GM23338 (cell line): ENCODE results near the gene SPCS2. TPM values are rescaled to one million over a fixed set of nuclear protein-coding genes. Genes with fewer than 3 reads are reported as not detected.

Experiments
- ATAC-seq: fragments of 200-7000 bp; cut with Tn5 transposase; 3 replicates; pipeline ENCODE4 v1.9.1; 2020
- DNase-seq: peaks from one replicate; pipeline ENCODE4 v3.0.0-alpha.2; 2015; ENCODE audit warnings: low spot score
- H2AFZ ChIP-seq: fragments of 200-600 bp; sonication (generic); 2 replicates; pipeline ENCODE4 v1.8.0; 2016; ENCODE audit warnings: antibody characterized with exemption, mild to moderate bottlenecking, moderate library complexity
- H3F3A ChIP-seq: fragments of 200-600 bp; sonication (generic); replicated peaks from 2 replicates; pipeline ENCODE4 v1.8.0; 2017; ENCODE audit warnings: antibody characterized with exemption, mixed run types, low read depth
- H3K27ac ChIP-seq: fragments of 200-600 bp; sonication (generic); 2 replicates; pipeline ENCODE4 v1.6.1; 2016; ENCODE audit warnings: low read depth
- H3K27me3 ChIP-seq: fragments of 200-600 bp; sonication (generic); 2 replicates; pipeline ENCODE4 v1.8.0; 2016; ENCODE audit warnings: mild to moderate bottlenecking, mixed run types, moderate library complexity; ENCODE audit not compliant: insufficient read depth
- H3K36me3 ChIP-seq: fragments of 200-600 bp; sonication (generic); 2 replicates; pipeline ENCODE4 v1.8.0; 2016; ENCODE audit warnings: mild to moderate bottlenecking; ENCODE audit not compliant: insufficient read depth
- H3K4me1 ChIP-seq: fragments of 200-600 bp; sonication (generic); 2 replicates; pipeline ENCODE4 v1.8.0; 2016; ENCODE audit warnings: mild to moderate bottlenecking, moderate library complexity; ENCODE audit not compliant: insufficient read depth
- H3K4me2 ChIP-seq: fragments of 200-600 bp; sonication (generic); 2 replicates; pipeline ENCODE4 v1.7.1; 2017; ENCODE audit warnings: mixed run types
- H3K4me3 ChIP-seq: fragments of 200-600 bp; sonication (generic); 2 replicates; pipeline ENCODE4 v1.6.1; 2016; ENCODE audit warnings: mixed run types
- H3K79me2 ChIP-seq: fragments of 200-600 bp; sonication (generic); replicated peaks from 2 replicates; pipeline ENCODE4 v1.8.0; 2017; ENCODE audit warnings: mild to moderate bottlenecking; ENCODE audit not compliant: insufficient read depth
- H3K9me2 ChIP-seq: fragments of 200-600 bp; sonication (generic); 2 replicates; pipeline ENCODE4 v1.8.0; 2017; ENCODE audit not compliant: insufficient read depth
- H4K20me1 ChIP-seq: fragments of 200-600 bp; sonication (generic); replicated peaks from 2 replicates; pipeline ENCODE4 v1.8.0; 2017; ENCODE audit warnings: mild to moderate bottlenecking; ENCODE audit not compliant: insufficient read depth
- H3K27ac Mint-ChIP-seq: 2 replicates; pipeline ENCODE4 v1.8.0; 2020; ENCODE audit warnings: inconsistent platforms, mild to moderate bottlenecking, moderate library complexity, mixed read lengths
- H3K27me3 Mint-ChIP-seq: 3 replicates; pipeline ENCODE4 v1.8.0; 2022; ENCODE audit warnings: low read depth, mild to moderate bottlenecking, moderate library complexity, mixed read lengths, inconsistent platforms; ENCODE audit not compliant: insufficient read depth, poor library complexity
- H3K36me3 Mint-ChIP-seq: 3 replicates; pipeline ENCODE4 v1.8.0; 2021; ENCODE audit warnings: low read depth, mild to moderate bottlenecking, inconsistent platforms, moderate library complexity, mixed read lengths
- H3K4me1 Mint-ChIP-seq: 3 replicates; pipeline ENCODE4 v1.8.0; 2020; ENCODE audit warnings: mild to moderate bottlenecking, inconsistent platforms, mixed read lengths
- H3K4me3 Mint-ChIP-seq: 3 replicates; pipeline ENCODE4 v1.8.0; 2021; ENCODE audit warnings: moderate library complexity, mild to moderate bottlenecking, inconsistent platforms, mixed read lengths
- H3K9me3 Mint-ChIP-seq: 3 replicates; pipeline ENCODE4 v1.8.0; 2020; ENCODE audit warnings: moderate library complexity, mild to moderate bottlenecking, inconsistent platforms, mixed read lengths
- CREB1 ChIP-seq: fragments of 250-450 bp; sonication (Bioruptor Pico); IDR thresholded peaks from 2 replicates; pipeline ENCODE4 v1.5.0; 2020; ENCODE audit warnings: low read depth, mild to moderate bottlenecking, moderate library complexity
- CTCF ChIP-seq, 2 experiments: fragments of 200-600 bp in 1 of 2; sonication (generic) in 1 of 2; conservative IDR thresholded peaks; 2 replicates each; pipeline versions ENCODE4 v1.5.1 to v1.6.1; 2016 to 2017; ENCODE audit warnings: antibody characterized with exemption in 2 of 2, low read depth in 2 of 2, mild to moderate bottlenecking in 2 of 2, moderate library complexity in 1 of 2
- ETS1 ChIP-seq: IDR thresholded peaks from 2 replicates; pipeline ENCODE4 v1.6.1; 2016; ENCODE audit warnings: antibody characterized with exemption
- EZH2 ChIP-seq: fragments of 200-600 bp; sonication (generic); IDR thresholded peaks from one replicate; pipeline ENCODE4 v1.8.0; 2017; ENCODE audit warnings: antibody characterized with exemption, mild to moderate bottlenecking, low read depth; ENCODE audit not compliant: unreplicated experiment
- EZH2phosphoT487 ChIP-seq: fragments of 200-600 bp; sonication (generic); IDR thresholded peaks from one replicate; pipeline ENCODE4 v1.8.1; 2018; ENCODE audit warnings: antibody characterized with exemption; ENCODE audit not compliant: unreplicated experiment
- JUNB ChIP-seq: IDR thresholded peaks from one replicate; pipeline ENCODE4 v1.6.1; 2016; ENCODE audit warnings: antibody characterized with exemption; ENCODE audit not compliant: unreplicated experiment
- NANOG ChIP-seq: IDR thresholded peaks from 2 replicates; pipeline ENCODE4 v1.6.1; 2016; ENCODE audit warnings: antibody characterized with exemption, borderline replicate concordance
- POLR2AphosphoS5 ChIP-seq: IDR thresholded peaks from 2 replicates; pipeline ENCODE4 v1.6.1; 2016; ENCODE audit warnings: antibody characterized with exemption, low read depth
- REST ChIP-seq: IDR thresholded peaks from one replicate; pipeline ENCODE4 v1.6.1; 2018; ENCODE audit warnings: antibody characterized with exemption; ENCODE audit not compliant: unreplicated experiment
- STAT1 ChIP-seq: IDR thresholded peaks from one replicate; pipeline ENCODE4 v1.6.1; 2016; ENCODE audit warnings: antibody characterized with exemption; ENCODE audit not compliant: unreplicated experiment
- ZNF114 ChIP-seq: fragments of 250-450 bp; sonication (Bioruptor Pico); IDR thresholded peaks from 2 replicates; pipeline ENCODE4 v1.5.0; 2020; ENCODE audit warnings: mild to moderate bottlenecking, moderate library complexity
- ZNF331 ChIP-seq: fragments of 250-450 bp; sonication (Bioruptor Pico); IDR thresholded peaks from 2 replicates; pipeline ENCODE4 v1.5.0; 2020; ENCODE audit warnings: low read depth, mild to moderate bottlenecking, moderate library complexity
- polyA plus RNA-seq: library from polyadenylated mRNA; unstranded; fragments of >200 nt; fragmentation: Nextera tagmentation; extraction: Ambion mirVana; gene quantifications from 2 replicates; pipeline ENCODE4 v1.2.1, GENCODE V29; 2016
- total RNA-seq: library from RNA; depleted of rRNA; stranded (reverse); fragments of >200 nt; shearing (Covaris generic); gene quantifications from 2 replicates; pipeline ENCODE4 v1.2.3, GENCODE V29; 2014
- TF ChIP-seq, protein P1 (sequence below): fragments of 250-450 bp; sonication (Bioruptor Pico); IDR thresholded peaks from 2 replicates; pipeline ENCODE4 v1.5.0; 2020; ENCODE audit warnings: mild to moderate bottlenecking, moderate library complexity

SPCS2 gene
- total and polyA plus RNA-seq, 2 experiments from 2014 or later = 115 to 334 TPM

- Histone ChIP-seq H3K4me3 (no peak overlapping the region), H3F3A (no peaks in the 10 kb centered on the region), H3K4me2 (no peak overlapping the region), H4K20me1 (no peaks in the 10 kb centered on the region), H3K36me3 (no peaks in the 10 kb centered on the region), H3K27ac (no peak overlapping the region), H3K79me2 (no peaks in the 10 kb centered on the region), H2AFZ (no peak overlapping the region), H3K9me2 (no peaks in the 10 kb centered on the region), H3K27me3 (no peaks in the 10 kb centered on the region), H3K4me1 (no peaks in the 10 kb centered on the region)
- no peak for ATAC-seq
- Mint-ChIP-seq H3K36me3 (no peaks in the 10 kb centered on the region), H3K27me3 (peaks cover 1% of the 10 kb centered on the region), H3K9me3 (no peaks in the 10 kb centered on the region), H3K27ac (no peak overlapping the region), H3K4me3 (no peak overlapping the region), H3K4me1 (no peaks in the 10 kb centered on the region)
- no peak for DNase-seq
- TF ChIP-seq EZH2phosphoT487 (no peak), EZH2 (no peak), REST (no peak), ZNF114 (CRISPR knock-in tag) (no peak), ZNF331 (no peak), CTCF (conservative IDR thresholded peaks at IDR 0.05; ENCODE audit: low read depth in 2 of 2) (no peak), ETS1 (no peak), STAT1 (no peak), CREB1 (CRISPR knock-in tag) (no peak), JUNB (no peak), POLR2AphosphoS5 (no peak), NANOG (no peak)
- TF ChIP-seq, protein P1, sequence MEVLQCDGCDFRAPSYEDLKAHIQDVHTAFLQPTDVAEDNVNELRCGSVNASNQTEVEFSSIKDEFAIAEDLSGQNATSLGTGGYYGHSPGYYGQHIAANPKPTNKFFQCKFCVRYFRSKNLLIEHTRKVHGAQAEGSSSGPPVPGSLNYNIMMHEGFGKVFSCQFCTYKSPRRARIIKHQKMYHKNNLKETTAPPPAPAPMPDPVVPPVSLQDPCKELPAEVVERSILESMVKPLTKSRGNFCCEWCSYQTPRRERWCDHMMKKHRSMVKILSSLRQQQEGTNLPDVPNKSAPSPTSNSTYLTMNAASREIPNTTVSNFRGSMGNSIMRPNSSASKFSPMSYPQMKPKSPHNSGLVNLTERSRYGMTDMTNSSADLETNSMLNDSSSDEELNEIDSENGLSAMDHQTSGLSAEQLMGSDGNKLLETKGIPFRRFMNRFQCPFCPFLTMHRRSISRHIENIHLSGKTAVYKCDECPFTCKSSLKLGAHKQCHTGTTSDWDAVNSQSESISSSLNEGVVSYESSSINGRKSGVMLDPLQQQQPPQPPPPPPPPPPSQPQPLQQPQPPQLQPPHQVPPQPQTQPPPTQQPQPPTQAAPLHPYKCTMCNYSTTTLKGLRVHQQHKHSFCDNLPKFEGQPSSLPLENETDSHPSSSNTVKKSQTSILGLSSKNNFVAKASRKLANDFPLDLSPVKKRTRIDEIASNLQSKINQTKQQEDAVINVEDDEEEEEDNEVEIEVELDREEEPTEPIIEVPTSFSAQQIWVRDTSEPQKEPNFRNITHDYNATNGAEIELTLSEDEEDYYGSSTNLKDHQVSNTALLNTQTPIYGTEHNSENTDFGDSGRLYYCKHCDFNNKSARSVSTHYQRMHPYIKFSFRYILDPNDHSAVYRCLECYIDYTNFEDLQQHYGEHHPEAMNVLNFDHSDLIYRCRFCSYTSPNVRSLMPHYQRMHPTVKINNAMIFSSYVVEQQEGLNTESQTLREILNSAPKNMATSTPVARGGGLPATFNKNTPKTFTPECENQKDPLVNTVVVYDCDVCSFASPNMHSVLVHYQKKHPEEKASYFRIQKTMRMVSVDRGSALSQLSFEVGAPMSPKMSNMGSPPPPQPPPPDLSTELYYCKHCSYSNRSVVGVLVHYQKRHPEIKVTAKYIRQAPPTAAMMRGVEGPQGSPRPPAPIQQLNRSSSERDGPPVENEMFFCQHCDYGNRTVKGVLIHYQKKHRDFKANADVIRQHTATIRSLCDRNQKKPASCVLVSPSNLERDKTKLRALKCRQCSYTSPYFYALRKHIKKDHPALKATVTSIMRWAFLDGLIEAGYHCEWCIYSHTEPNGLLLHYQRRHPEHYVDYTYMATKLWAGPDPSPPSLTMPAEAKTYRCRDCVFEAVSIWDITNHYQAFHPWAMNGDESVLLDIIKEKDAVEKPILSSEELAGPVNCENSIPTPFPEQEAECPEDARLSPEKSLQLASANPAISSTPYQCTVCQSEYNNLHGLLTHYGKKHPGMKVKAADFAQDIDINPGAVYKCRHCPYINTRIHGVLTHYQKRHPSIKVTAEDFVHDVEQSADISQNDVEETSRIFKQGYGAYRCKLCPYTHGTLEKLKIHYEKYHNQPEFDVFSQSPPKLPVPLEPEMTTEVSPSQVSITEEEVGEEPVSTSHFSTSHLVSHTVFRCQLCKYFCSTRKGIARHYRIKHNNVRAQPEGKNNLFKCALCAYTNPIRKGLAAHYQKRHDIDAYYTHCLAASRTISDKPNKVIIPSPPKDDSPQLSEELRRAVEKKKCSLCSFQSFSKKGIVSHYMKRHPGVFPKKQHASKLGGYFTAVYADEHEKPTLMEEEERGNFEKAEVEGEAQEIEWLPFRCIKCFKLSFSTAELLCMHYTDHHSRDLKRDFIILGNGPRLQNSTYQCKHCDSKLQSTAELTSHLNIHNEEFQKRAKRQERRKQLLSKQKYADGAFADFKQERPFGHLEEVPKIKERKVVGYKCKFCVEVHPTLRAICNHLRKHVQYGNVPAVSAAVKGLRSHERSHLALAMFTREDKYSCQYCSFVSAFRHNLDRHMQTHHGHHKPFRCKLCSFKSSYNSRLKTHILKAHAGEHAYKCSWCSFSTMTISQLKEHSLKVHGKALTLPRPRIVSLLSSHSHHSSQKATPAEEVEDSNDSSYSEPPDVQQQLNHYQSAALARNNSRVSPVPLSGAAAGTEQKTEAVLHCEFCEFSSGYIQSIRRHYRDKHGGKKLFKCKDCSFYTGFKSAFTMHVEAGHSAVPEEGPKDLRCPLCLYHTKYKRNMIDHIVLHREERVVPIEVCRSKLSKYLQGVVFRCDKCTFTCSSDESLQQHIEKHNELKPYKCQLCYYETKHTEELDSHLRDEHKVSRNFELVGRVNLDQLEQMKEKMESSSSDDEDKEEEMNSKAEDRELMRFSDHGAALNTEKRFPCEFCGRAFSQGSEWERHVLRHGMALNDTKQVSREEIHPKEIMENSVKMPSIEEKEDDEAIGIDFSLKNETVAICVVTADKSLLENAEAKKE (CRISPR knock-in tag) = no peak
Measured at GRCh38 chr11:74936087-74936486, 13.0 kb upstream of the SPCS2 start.
